HL-60 (cell line): ENCODE measurements around the gene SUN5.

Experiments used
- DNase-seq, 2 experiments: peaks; one replicate each; pipeline ENCODE4 v3.0.0-alpha.2; 2010 to 2020; ENCODE audit warnings: low read depth in 1 of 2, low spot score in 1 of 2
- H3K27ac ChIP-seq: fragments of 250-450 bp; sonication (Bioruptor Pico); replicated peaks from 2 replicates; pipeline ENCODE4 v1.5.1; 2020; ENCODE audit warnings: mild to moderate bottlenecking, moderate library complexity
- H3K27me3 ChIP-seq: fragments of 250-450 bp; sonication (Bioruptor Pico); 2 replicates; pipeline ENCODE4 v1.5.1; 2021; ENCODE audit warnings: mild to moderate bottlenecking, moderate library complexity; ENCODE audit not compliant: insufficient read depth, poor library complexity, severe bottlenecking
- H3K4me3 ChIP-seq: replicated peaks from 2 replicates; pipeline ENCODE4 v1.5.1; 2011; ENCODE audit warnings: mild to moderate bottlenecking, control low read depth, low read length; ENCODE audit not compliant: insufficient read depth
- GABPA ChIP-seq: IDR thresholded peaks from 2 replicates; pipeline ENCODE4 v1.6.1; 2012; ENCODE audit warnings: low read depth
- POLR2AphosphoS5 ChIP-seq: IDR thresholded peaks from 2 replicates; pipeline ENCODE4 v1.6.1; 2012; ENCODE audit warnings: low read depth
- SPI1 ChIP-seq: IDR thresholded peaks from 2 replicates; pipeline ENCODE4 v1.6.1; 2012; ENCODE audit warnings: low read depth, mild to moderate bottlenecking, borderline replicate concordance
- TF ChIP-seq, protein P1 (sequence below): IDR thresholded peaks from one replicate; pipeline ENCODE4 v1.5.1; 2011; ENCODE audit warnings: low read length, control low read depth, inconsistent platforms; ENCODE audit not compliant: insufficient read depth
- TF ChIP-seq, protein P2 (sequence below): IDR thresholded peaks from 2 replicates; pipeline ENCODE4 v1.6.1; 2012; ENCODE audit warnings: low read depth; ENCODE audit not compliant: insufficient replicate concordance

Gene SUN5

DNA sequence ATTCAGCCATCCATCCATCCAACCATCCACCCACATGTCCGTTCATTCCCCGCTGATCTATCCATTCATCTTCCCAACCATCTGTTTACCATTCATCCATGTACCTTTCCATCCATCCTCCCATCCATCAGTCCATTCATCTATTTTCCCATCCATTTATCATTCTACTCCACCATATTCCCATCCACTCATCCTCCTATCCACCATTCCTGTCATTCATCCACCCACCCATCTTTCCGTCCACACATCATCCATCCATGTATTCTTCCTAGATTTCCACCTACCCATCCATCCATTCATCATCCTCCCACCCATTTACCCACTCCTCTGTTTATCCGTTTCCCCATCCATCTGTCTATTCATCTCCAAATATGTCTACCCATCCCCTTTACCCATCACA is 34.0 kb upstream of the SUN5 start:
- no peak for TF ChIP-seq POLR2AphosphoS5
- TF ChIP-seq, protein P1, sequence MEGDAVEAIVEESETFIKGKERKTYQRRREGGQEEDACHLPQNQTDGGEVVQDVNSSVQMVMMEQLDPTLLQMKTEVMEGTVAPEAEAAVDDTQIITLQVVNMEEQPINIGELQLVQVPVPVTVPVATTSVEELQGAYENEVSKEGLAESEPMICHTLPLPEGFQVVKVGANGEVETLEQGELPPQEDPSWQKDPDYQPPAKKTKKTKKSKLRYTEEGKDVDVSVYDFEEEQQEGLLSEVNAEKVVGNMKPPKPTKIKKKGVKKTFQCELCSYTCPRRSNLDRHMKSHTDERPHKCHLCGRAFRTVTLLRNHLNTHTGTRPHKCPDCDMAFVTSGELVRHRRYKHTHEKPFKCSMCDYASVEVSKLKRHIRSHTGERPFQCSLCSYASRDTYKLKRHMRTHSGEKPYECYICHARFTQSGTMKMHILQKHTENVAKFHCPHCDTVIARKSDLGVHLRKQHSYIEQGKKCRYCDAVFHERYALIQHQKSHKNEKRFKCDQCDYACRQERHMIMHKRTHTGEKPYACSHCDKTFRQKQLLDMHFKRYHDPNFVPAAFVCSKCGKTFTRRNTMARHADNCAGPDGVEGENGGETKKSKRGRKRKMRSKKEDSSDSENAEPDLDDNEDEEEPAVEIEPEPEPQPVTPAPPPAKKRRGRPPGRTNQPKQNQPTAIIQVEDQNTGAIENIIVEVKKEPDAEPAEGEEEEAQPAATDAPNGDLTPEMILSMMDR: no peak
- TF ChIP-seq GABPA: no peak
- TF ChIP-seq, protein P2, sequence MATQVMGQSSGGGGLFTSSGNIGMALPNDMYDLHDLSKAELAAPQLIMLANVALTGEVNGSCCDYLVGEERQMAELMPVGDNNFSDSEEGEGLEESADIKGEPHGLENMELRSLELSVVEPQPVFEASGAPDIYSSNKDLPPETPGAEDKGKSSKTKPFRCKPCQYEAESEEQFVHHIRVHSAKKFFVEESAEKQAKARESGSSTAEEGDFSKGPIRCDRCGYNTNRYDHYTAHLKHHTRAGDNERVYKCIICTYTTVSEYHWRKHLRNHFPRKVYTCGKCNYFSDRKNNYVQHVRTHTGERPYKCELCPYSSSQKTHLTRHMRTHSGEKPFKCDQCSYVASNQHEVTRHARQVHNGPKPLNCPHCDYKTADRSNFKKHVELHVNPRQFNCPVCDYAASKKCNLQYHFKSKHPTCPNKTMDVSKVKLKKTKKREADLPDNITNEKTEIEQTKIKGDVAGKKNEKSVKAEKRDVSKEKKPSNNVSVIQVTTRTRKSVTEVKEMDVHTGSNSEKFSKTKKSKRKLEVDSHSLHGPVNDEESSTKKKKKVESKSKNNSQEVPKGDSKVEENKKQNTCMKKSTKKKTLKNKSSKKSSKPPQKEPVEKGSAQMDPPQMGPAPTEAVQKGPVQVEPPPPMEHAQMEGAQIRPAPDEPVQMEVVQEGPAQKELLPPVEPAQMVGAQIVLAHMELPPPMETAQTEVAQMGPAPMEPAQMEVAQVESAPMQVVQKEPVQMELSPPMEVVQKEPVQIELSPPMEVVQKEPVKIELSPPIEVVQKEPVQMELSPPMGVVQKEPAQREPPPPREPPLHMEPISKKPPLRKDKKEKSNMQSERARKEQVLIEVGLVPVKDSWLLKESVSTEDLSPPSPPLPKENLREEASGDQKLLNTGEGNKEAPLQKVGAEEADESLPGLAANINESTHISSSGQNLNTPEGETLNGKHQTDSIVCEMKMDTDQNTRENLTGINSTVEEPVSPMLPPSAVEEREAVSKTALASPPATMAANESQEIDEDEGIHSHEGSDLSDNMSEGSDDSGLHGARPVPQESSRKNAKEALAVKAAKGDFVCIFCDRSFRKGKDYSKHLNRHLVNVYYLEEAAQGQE: no peak
- TF ChIP-seq SPI1: no peak

DNA sequence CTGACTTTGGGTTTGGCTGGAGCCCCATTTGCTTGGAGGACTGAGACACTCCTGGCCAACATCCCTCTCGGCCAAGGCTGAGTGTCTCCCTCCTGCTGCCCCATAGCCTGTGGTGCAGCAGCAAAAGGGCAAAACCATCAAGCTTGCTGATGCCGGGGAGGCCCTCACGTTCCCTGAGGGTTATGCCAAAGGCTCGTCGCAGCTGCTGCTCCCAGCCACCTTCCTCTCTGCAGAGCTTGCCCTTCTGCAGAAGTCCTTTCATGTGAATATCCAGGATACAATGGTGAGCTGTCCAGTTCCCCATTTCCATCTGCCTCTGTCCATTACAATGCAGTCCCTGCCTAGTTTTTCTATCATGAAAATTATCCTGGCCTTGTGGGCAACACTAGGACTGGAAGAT is 33.2 kb upstream of the SUN5 start:
- TF ChIP-seq SPI1 (no peak), GABPA (no peak), POLR2AphosphoS5 (no peak)
- TF ChIP-seq, protein P2: no peak
- TF ChIP-seq, protein P1: no peak
- no peak for DNase-seq
- H3K27me3 ChIP-seq: no peaks in the 10 kb centered on the region
- H3K27ac ChIP-seq: no peak overlapping the region
- H3K4me3 ChIP-seq: no peak overlapping the region

More for the DNA sequence above, 34.0 kb upstream of the SUN5 start:
- Histone ChIP-seq H3K4me3 (no peak overlapping the region), H3K27ac (no peak overlapping the region), H3K27me3 (no peaks in the 10 kb centered on the region)
- DNase-seq: no peak

DNA sequence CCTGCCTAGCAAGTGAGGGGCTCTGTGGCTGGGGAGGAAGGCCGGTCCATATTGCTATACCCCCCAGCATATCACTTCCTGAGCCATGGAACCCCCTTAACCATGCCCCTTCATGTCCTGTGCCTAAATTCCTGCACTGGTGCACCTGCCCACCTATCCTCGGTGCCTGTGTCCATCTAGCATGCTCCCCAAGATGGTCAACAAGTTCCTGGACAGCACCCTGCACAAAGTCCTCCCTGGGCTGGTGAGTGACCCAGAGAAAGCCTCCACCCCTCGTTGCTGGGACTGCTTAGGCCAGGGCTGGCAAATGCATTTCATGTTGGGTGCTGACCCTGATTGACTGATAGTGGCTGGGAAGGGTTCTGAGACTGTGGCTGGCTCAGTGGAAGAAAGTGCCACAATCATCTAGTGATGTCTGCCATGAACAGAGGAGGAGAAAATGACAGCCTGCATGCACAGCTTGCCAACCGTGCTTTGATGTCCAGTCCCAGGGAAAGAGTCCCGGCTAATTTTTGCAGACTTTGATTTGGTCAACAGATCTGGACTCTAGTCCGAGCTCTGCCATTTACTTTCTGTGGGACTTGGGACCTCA is 30.8 kb upstream of the SUN5 start:
- no peak for TF ChIP-seq GABPA
- no peak for TF ChIP-seq POLR2AphosphoS5
- TF ChIP-seq, protein P1: no peak
- TF ChIP-seq SPI1: no peak
- TF ChIP-seq, protein P2: no peak
- Histone ChIP-seq H3K27me3 (no peaks in the 10 kb centered on the region), H3K4me3 (no peak overlapping the region), H3K27ac (no peak overlapping the region)
- no peak for DNase-seq
